Astrocyte of the spinal cord (primary cell): ENCODE data around the gene FHIT.

ENCODE experiments used
- DNase-seq: peaks from one replicate; pipeline ENCODE4 v3.0.0; 2011; ENCODE audit warnings: low read depth, low spot score
- H3K4me3 ChIP-seq: 2 replicates; pipeline ENCODE4 v1.5.1; 2011; ENCODE audit warnings: low read depth, mild to moderate bottlenecking, low read length, moderate library complexity
- CTCF ChIP-seq: IDR thresholded peaks from 2 replicates; pipeline ENCODE4 v1.5.1; 2012; ENCODE audit warnings: low read depth, mild to moderate bottlenecking, low read length, inconsistent platforms
- in situ Hi-C: cut with HindIII; loops from 2 replicates; pipeline ENCODE4 v1.10.0; 2017; ENCODE audit warnings: low sequenced_read_pairs

Gene FHIT

GRCh38 chr3:60198179-60198720 is 1053.0 kb downstream of the FHIT start:
- no peak for TF ChIP-seq CTCF
- no peak overlapping the region for H3K4me3 ChIP-seq
- in situ Hi-C loops: no loop called here
- DNase-seq: no peak

- DNase-seq: no peak
- TF ChIP-seq CTCF: no peak
- in situ Hi-C loops: no loop called here
Observed at GRCh38 chr3:60192297-60193114, 1058.7 kb downstream of the FHIT start.

GRCh38 chr3:60190073-60190472 is 1061.2 kb downstream of the FHIT start:
- no peak for DNase-seq
- in situ Hi-C loops: no loop called here
- H3K4me3 ChIP-seq: no peak overlapping the region
- TF ChIP-seq CTCF: no peak

More at GRCh38 chr3:60192297-60193114, 1058.7 kb downstream of the FHIT start:
- no peak overlapping the region for H3K4me3 ChIP-seq

GRCh38 chr3:60189304-60189703 is 1061.9 kb downstream of the FHIT start:
- no peak for DNase-seq
- TF ChIP-seq CTCF: no peak
- H3K4me3 ChIP-seq: no peak overlapping the region
- in situ Hi-C loops: no loop called here

GRCh38 chr3:60188803-60189202 is 1062.4 kb downstream of the FHIT start:
- H3K4me3 ChIP-seq: no peak overlapping the region
- in situ Hi-C loops: no loop called here
- DNase-seq: no peak
- no peak for TF ChIP-seq CTCF

- H3K4me3 ChIP-seq: no peak overlapping the region
- no peak for TF ChIP-seq CTCF
- DNase-seq: no peak
- in situ Hi-C loops: no loop called here
Observed at GRCh38 chr3:60187343-60187742, 1063.9 kb downstream of the FHIT start.
